ENCODE results near the gene ZNF717. TPM values are rescaled to one million over a fixed set of nuclear protein-coding genes. Genes with fewer than 3 reads are reported as not detected.

The ZNF717 gene
- total and polyA plus RNA-seq, 4 donors: 2.5 to 28.5 (median 9.0) TPM

DNA sequence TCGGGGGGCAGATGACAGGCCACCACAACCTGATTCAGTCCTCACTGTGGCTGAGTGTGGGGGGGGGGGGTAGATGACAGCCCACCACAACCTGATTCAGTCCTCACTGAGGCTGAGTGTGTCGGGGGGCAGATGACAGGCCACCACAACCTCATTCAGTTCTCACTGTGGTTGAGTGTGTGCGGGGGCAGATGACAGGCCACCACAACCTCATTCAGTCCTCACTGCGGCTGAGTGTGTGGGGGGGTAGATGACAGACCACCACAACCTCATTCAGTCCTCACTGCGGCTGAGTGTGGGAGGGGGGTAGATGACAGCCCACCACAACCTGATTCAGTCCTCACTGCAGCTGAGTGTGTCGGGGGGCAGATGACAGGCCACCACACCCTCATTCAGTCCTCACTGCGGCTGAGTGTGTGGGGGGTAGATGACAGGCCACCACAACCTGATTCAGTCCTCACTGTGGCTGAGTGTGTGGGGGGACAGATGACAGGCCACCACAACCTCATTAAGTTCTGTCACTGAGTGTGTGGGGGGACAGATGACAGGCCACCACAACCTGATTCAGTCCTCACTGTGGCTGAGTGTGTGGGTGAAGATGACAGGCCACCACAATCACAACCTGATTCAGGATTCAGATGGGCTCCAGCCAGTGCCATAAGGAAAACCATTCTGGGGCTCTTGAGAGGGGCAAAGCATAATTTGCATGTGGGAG lies 16.9 kb downstream of the ZNF717 start:
- Histone ChIP-seq H3K4me1 (ENCODE audit: control insufficient read depth in 5 of 5, insufficient read depth in 5 of 5, low read length in 5 of 5) (no peaks in the 10 kb centered on the region), H3K27ac (ENCODE audit: low read depth in 1 of 2, low read length in 1 of 2) (no peak overlapping the region), H3K9ac (ENCODE audit: insufficient read depth in 1 of 2, low read length in 2 of 2) (no peak overlapping the region), H3K4me3 (no peak overlapping the region), H3K27me3 (ENCODE audit: control insufficient read depth in 3 of 3, insufficient read depth in 3 of 3, low read length in 2 of 3) (no peaks in the 10 kb centered on the region), H3K9me3 (ENCODE audit: control insufficient read depth in 4 of 4, insufficient read depth in 3 of 4, low read length in 3 of 4) (peaks cover 0 to 43% (median 13%) of the 10 kb centered on the region in 4 donors), H3K36me3 (ENCODE audit: control insufficient read depth in 4 of 4, insufficient read depth in 4 of 4, low read length in 4 of 4) (peaks cover 0 to 31% (median 16%) of the 10 kb centered on the region in 4 donors)
- DNase-seq: no peak
- WGBS, 2 donors: 95% methylated on average over 7 of the region's 7 CpGs
- ATAC-seq (ENCODE audit: insufficient read depth, low FRiP score): no peak
- TF ChIP-seq, protein P1, sequence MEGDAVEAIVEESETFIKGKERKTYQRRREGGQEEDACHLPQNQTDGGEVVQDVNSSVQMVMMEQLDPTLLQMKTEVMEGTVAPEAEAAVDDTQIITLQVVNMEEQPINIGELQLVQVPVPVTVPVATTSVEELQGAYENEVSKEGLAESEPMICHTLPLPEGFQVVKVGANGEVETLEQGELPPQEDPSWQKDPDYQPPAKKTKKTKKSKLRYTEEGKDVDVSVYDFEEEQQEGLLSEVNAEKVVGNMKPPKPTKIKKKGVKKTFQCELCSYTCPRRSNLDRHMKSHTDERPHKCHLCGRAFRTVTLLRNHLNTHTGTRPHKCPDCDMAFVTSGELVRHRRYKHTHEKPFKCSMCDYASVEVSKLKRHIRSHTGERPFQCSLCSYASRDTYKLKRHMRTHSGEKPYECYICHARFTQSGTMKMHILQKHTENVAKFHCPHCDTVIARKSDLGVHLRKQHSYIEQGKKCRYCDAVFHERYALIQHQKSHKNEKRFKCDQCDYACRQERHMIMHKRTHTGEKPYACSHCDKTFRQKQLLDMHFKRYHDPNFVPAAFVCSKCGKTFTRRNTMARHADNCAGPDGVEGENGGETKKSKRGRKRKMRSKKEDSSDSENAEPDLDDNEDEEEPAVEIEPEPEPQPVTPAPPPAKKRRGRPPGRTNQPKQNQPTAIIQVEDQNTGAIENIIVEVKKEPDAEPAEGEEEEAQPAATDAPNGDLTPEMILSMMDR (IDR thresholded peaks at IDR 0.05; ENCODE audit: control extremely low read depth, extremely low read depth): no peak

DNA sequence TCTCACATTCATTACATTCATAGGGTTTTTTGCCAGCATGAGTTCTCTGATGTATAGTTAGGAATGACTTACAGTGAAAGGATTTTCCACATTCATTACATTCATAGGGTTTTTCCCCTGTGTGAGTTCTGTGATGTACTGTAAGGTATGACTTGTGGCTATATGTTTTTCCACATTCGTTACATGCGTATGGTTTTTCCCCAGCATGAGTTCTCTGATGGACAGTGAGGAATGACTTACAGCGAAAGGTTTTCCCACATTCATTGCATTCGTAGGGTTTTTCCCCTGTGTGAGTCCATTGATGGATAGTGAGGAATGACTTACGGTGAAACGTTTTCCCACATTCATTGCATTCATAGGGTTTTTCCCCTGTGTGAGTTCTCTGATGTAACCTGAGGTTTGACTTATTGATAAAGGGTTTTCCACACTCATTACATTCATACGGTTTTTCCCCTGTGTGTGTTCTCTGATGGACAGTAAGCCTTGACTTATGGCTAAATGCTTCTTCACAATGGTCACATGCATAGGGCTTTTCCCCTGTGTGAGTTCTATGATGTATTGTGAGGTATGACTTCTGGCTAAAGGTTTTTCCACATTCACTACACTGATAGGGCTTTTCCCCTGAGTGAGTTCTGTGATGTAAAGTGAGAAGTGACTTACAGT lies 47.4 kb downstream of the ZNF717 start:
- DNase-seq: peak in 1 of 3 donors; percentile 11
- Histone ChIP-seq H3K36me3 (ENCODE audit: control insufficient read depth in 4 of 4, insufficient read depth in 4 of 4, low read length in 4 of 4) (peaks cover 12 to 45% (median 35%) of the 10 kb centered on the region in 4 donors), H3K27ac (ENCODE audit: low read depth in 1 of 2, low read length in 1 of 2) (no peak overlapping the region), H3K27me3 (ENCODE audit: control insufficient read depth in 3 of 3, insufficient read depth in 3 of 3, low read length in 2 of 3) (no peaks in the 10 kb centered on the region), H3K4me1 (ENCODE audit: control insufficient read depth in 5 of 5, insufficient read depth in 5 of 5, low read length in 5 of 5) (no peaks in the 10 kb centered on the region), H3K4me3 (no peak overlapping the region), H3K9me3 (ENCODE audit: control insufficient read depth in 4 of 4, insufficient read depth in 3 of 4, low read length in 3 of 4) (peaks cover 19 to 58% (median 47%) of the 10 kb centered on the region in 4 donors), H3K9ac (ENCODE audit: insufficient read depth in 1 of 2, low read length in 2 of 2) (no peak overlapping the region)
- WGBS, 2 donors: 85 to 86% methylated on average over 7 of the region's 7 CpGs
- TF ChIP-seq, protein P1 (IDR thresholded peaks at IDR 0.05; ENCODE audit: control extremely low read depth, extremely low read depth): no peak
- no peak for ATAC-seq (ENCODE audit: insufficient read depth, low FRiP score)

DNA sequence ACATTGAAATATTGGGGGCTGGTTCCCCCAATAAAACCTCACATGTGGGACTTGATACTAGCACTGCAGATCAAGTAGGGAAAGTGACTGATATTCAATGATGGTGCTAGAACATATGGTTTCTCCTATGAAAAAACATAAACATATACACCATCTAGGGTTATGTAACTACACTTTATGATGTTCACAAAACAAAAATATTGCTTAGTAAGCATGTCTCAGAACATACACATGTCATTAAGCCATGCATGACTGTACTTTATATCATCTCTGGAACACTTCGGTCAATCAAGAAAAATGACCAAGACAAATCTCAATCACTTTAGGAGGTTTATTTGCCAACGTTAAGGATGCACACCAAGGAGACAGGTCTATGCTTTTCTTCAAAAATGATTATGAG lies 57.4 kb downstream of the ZNF717 start:
- H3K9ac ChIP-seq (ENCODE audit: insufficient read depth in 1 of 2, low read length in 2 of 2): no peak overlapping the region
- DNase-seq (no peak), ATAC-seq (ENCODE audit: insufficient read depth, low FRiP score) (no peak)
- H3K36me3 ChIP-seq (ENCODE audit: control insufficient read depth in 4 of 4, insufficient read depth in 4 of 4, low read length in 4 of 4): peaks cover 2 to 20% (median 10%) of the 10 kb centered on the region in 4 donors
- 93% methylated on average over 2 of the region's 2 CpGs for WGBS, 2 donors
- H3K9me3 ChIP-seq (ENCODE audit: control insufficient read depth in 4 of 4, insufficient read depth in 3 of 4, low read length in 3 of 4): peaks cover 2 to 37% (median 31%) of the 10 kb centered on the region in 4 donors
- no peaks in the 10 kb centered on the region for H3K4me1 ChIP-seq (ENCODE audit: control insufficient read depth in 5 of 5, insufficient read depth in 5 of 5, low read length in 5 of 5)
- H3K4me3 ChIP-seq: no peak overlapping the region
- TF ChIP-seq, protein P1 (IDR thresholded peaks at IDR 0.05; ENCODE audit: control extremely low read depth, extremely low read depth): no peak
- H3K27me3 ChIP-seq (ENCODE audit: control insufficient read depth in 3 of 3, insufficient read depth in 3 of 3, low read length in 2 of 3): no peaks in the 10 kb centered on the region
- no peak overlapping the region for H3K27ac ChIP-seq (ENCODE audit: low read depth in 1 of 2, low read length in 1 of 2)
